A673 (cell line): Measurements from ENCODE around the gene LCN9.

ENCODE experiments used
- EZH2 ChIP-seq: fragments of 200-600 bp; sonication (generic); IDR thresholded peaks from 2 replicates; pipeline ENCODE4 v1.6.1; 2017; ENCODE audit warnings: borderline replicate concordance, low read depth, mild to moderate bottlenecking, mixed read lengths, antibody characterized with exemption, low read length; ENCODE audit not compliant: poor library complexity, severe bottlenecking
- TF ChIP-seq, protein P1 (sequence below): fragments of 300-800, 200-600 bp; sonication (generic); conservative IDR thresholded peaks from 2 replicates; pipeline ENCODE4 v1.5.1; 2017; ENCODE audit warnings: low read depth, mild to moderate bottlenecking, antibody characterized with exemption, low read length, moderate library complexity, mixed read lengths

DNA sequence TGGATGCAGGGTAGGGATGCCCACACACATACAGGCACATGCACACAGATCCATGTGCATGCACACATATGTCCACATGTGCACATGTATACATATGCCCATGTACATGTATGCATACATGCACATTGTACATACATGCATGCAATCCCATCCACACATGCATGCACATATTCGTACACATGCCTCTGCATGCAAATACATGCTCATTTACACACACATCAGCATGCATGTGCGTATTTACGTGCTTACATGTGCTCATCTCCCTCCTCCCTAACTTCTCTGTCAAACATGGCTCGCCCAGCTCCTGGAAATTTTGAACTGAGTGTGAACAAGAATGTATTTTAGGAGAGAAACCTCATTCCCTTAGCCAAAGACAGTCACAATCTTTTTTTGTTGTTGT is 45.1 kb downstream of the LCN9 start:
- TF ChIP-seq, protein P1, sequence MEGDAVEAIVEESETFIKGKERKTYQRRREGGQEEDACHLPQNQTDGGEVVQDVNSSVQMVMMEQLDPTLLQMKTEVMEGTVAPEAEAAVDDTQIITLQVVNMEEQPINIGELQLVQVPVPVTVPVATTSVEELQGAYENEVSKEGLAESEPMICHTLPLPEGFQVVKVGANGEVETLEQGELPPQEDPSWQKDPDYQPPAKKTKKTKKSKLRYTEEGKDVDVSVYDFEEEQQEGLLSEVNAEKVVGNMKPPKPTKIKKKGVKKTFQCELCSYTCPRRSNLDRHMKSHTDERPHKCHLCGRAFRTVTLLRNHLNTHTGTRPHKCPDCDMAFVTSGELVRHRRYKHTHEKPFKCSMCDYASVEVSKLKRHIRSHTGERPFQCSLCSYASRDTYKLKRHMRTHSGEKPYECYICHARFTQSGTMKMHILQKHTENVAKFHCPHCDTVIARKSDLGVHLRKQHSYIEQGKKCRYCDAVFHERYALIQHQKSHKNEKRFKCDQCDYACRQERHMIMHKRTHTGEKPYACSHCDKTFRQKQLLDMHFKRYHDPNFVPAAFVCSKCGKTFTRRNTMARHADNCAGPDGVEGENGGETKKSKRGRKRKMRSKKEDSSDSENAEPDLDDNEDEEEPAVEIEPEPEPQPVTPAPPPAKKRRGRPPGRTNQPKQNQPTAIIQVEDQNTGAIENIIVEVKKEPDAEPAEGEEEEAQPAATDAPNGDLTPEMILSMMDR: no peak
- no peak for TF ChIP-seq EZH2
